ENCODE data around the gene TRAPPC12. TPM values are rescaled to one million over a fixed set of nuclear protein-coding genes. Genes with fewer than 3 reads are reported as not detected.
"Not testable (repeated sequence)": the region's sequence is repeated elsewhere in the genome, so short reads cannot be mapped to it uniquely, and the experiment has no call there.

Gene TRAPPC12
- total RNA-seq, 1 experiment from 2014 or later: 69.1 TPM

- Histone ChIP-seq H3K9ac (ENCODE audit: low read length) (no peak overlapping the region), H3K4me2 (ENCODE audit: low read depth, low read length, poor library complexity, severe bottlenecking) (no peak overlapping the region), H4K20me1 (ENCODE audit: insufficient read depth, low read depth, low read length) (no peaks in the 10 kb centered on the region), H3K27ac (ENCODE audit: low read length) (no peak overlapping the region), H3K79me2 (ENCODE audit: low read length) (no peaks in the 10 kb centered on the region), H3K4me3 (ENCODE audit: low read length) (no peak overlapping the region), H3K4me1 (ENCODE audit: low read length) (peaks cover 6% of the 10 kb centered on the region; the same call in 1 of the 2 replicates), H2AFZ (ENCODE audit: low read length) (no peak overlapping the region), H3K27me3 (ENCODE audit: low read length) (no peaks in the 10 kb centered on the region), H3K36me3 (ENCODE audit: insufficient read depth, low read length) (no peaks in the 10 kb centered on the region), H3K9me2 (replicated peaks; ENCODE audit: insufficient read depth, low read length) (no peaks in the 10 kb centered on the region), H3K9me3 (ENCODE audit: low read length) (no peaks in the 10 kb centered on the region)
- no peak for DNase-seq
Measured at GRCh38 chr2:3488855-3489763, 109.6 kb downstream of the TRAPPC12 start.

- Histone ChIP-seq H3K9ac (ENCODE audit: low read length) (no peak overlapping the region), H3K36me3 (ENCODE audit: insufficient read depth, low read length) (no peaks in the 10 kb centered on the region), H3K9me3 (ENCODE audit: low read length) (no peaks in the 10 kb centered on the region), H4K20me1 (ENCODE audit: insufficient read depth, low read depth, low read length) (no peaks in the 10 kb centered on the region), H3K27me3 (ENCODE audit: low read length) (no peaks in the 10 kb centered on the region), H3K4me1 (ENCODE audit: low read length) (peaks cover 6% of the 10 kb centered on the region; the same call in 1 of the 2 replicates), H3K4me3 (ENCODE audit: low read length) (no peak overlapping the region), H3K79me2 (ENCODE audit: low read length) (no peaks in the 10 kb centered on the region), H3K4me2 (ENCODE audit: low read depth, low read length, poor library complexity, severe bottlenecking) (no peak overlapping the region), H2AFZ (ENCODE audit: low read length) (no peak overlapping the region), H3K27ac (ENCODE audit: low read length) (no peak overlapping the region), H3K9me2 (replicated peaks; ENCODE audit: insufficient read depth, low read length) (no peaks in the 10 kb centered on the region)
- no peak for DNase-seq
Measured at GRCh38 chr2:3489764-3490115, 110.2 kb downstream of the TRAPPC12 start.

GRCh38 chr2:3490191-3491170 lies 111.0 kb downstream of the TRAPPC12 start:
- Histone ChIP-seq H3K9ac (ENCODE audit: low read length) (no peak overlapping the region), H3K27me3 (ENCODE audit: low read length) (no peaks in the 10 kb centered on the region), H2AFZ (ENCODE audit: low read length) (no peak overlapping the region), H3K4me3 (ENCODE audit: low read length) (no peak overlapping the region), H3K9me3 (ENCODE audit: low read length) (no peaks in the 10 kb centered on the region), H3K79me2 (ENCODE audit: low read length) (no peaks in the 10 kb centered on the region), H3K9me2 (replicated peaks; ENCODE audit: insufficient read depth, low read length) (no peaks in the 10 kb centered on the region), H3K4me1 (ENCODE audit: low read length) (peaks cover 6% of the 10 kb centered on the region; the same call in 1 of the 2 replicates), H4K20me1 (ENCODE audit: insufficient read depth, low read depth, low read length) (no peaks in the 10 kb centered on the region), H3K36me3 (ENCODE audit: insufficient read depth, low read length) (no peaks in the 10 kb centered on the region), H3K4me2 (ENCODE audit: low read depth, low read length, poor library complexity, severe bottlenecking) (no peak overlapping the region), H3K27ac (ENCODE audit: low read length) (no peak overlapping the region)
- DNase-seq: no peak

- H3K27ac ChIP-seq (ENCODE audit: low read length): no peak overlapping the region
- no peak overlapping the region for H2AFZ ChIP-seq (ENCODE audit: low read length)
- no peaks in the 10 kb centered on the region for H3K36me3 ChIP-seq (ENCODE audit: insufficient read depth, low read length)
- no peaks in the 10 kb centered on the region for H4K20me1 ChIP-seq (ENCODE audit: insufficient read depth, low read depth, low read length)
- no peaks in the 10 kb centered on the region for H3K79me2 ChIP-seq (ENCODE audit: low read length)
- H3K4me1 ChIP-seq (ENCODE audit: low read length): peaks cover 6% of the 10 kb centered on the region; the same call in 1 of the 2 replicates
- H3K4me2 ChIP-seq (ENCODE audit: low read depth, low read length, poor library complexity, severe bottlenecking): no peak overlapping the region
- no peaks in the 10 kb centered on the region for H3K9me2 ChIP-seq (replicated peaks; ENCODE audit: insufficient read depth, low read length)
- DNase-seq: no peak
- H3K27me3 ChIP-seq (ENCODE audit: low read length): no peaks in the 10 kb centered on the region
- H3K4me3 ChIP-seq (ENCODE audit: low read length): no peak overlapping the region
- H3K9me3 ChIP-seq (ENCODE audit: low read length): no peaks in the 10 kb centered on the region
- H3K9ac ChIP-seq (ENCODE audit: low read length): no peak overlapping the region
Measured at GRCh38 chr2:3491306-3491705, 111.8 kb downstream of the TRAPPC12 start.

- 0 out of 2 replicates have a peak, but pooled peaks cover under 1% of the 10 kb centered on the region for H3K36me3 ChIP-seq (ENCODE audit: insufficient read depth, low read length)
Measured at GRCh38 chr2:3491716-3492474, 112.4 kb downstream of the TRAPPC12 start.

GRCh38 chr2:3492475-3492787 lies 112.9 kb downstream of the TRAPPC12 start:
- not testable (repeated sequence) for H3K27me3 ChIP-seq (ENCODE audit: low read length)

More at GRCh38 chr2:3491716-3492474, 112.4 kb downstream of the TRAPPC12 start:
- peaks cover 6% of the 10 kb centered on the region; the same call in 1 of the 2 replicates for H3K4me1 ChIP-seq (ENCODE audit: low read length)
- no peak overlapping the region for H2AFZ ChIP-seq (ENCODE audit: low read length)
- H3K27me3 ChIP-seq (ENCODE audit: low read length): no peaks in the 10 kb centered on the region
- no peaks in the 10 kb centered on the region for H4K20me1 ChIP-seq (ENCODE audit: insufficient read depth, low read depth, low read length)
- no peaks in the 10 kb centered on the region for H3K79me2 ChIP-seq (ENCODE audit: low read length)
- H3K9me3 ChIP-seq (ENCODE audit: low read length): no peaks in the 10 kb centered on the region
- no peaks in the 10 kb centered on the region for H3K9me2 ChIP-seq (replicated peaks; ENCODE audit: insufficient read depth, low read length)
- no peak overlapping the region for H3K9ac ChIP-seq (ENCODE audit: low read length)
- H3K4me2 ChIP-seq (ENCODE audit: low read depth, low read length, poor library complexity, severe bottlenecking): no peak overlapping the region
- H3K27ac ChIP-seq (ENCODE audit: low read length): no peak overlapping the region
- no peak for DNase-seq
- no peak overlapping the region for H3K4me3 ChIP-seq (ENCODE audit: low read length)

GRCh38 chr2:3492951-3493614 lies 113.6 kb downstream of the TRAPPC12 start:
- no peak overlapping the region for H3K9ac ChIP-seq (ENCODE audit: low read length)
- no peaks in the 10 kb centered on the region for H3K27me3 ChIP-seq (ENCODE audit: low read length)
- no peaks in the 10 kb centered on the region for H3K9me3 ChIP-seq (ENCODE audit: low read length)
- H3K27ac ChIP-seq (ENCODE audit: low read length): no peak overlapping the region
- H3K4me2 ChIP-seq (ENCODE audit: low read depth, low read length, poor library complexity, severe bottlenecking): no peak overlapping the region
- no peak overlapping the region for H2AFZ ChIP-seq (ENCODE audit: low read length)
- H4K20me1 ChIP-seq (ENCODE audit: insufficient read depth, low read depth, low read length): no peaks in the 10 kb centered on the region
- no peak overlapping the region for H3K4me3 ChIP-seq (ENCODE audit: low read length)
- DNase-seq: no peak
- peaks cover 6% of the 10 kb centered on the region; the same call in 1 of the 2 replicates for H3K4me1 ChIP-seq (ENCODE audit: low read length)
- no peaks in the 10 kb centered on the region for H3K79me2 ChIP-seq (ENCODE audit: low read length)
- peaks cover 6% of the 10 kb centered on the region for H3K36me3 ChIP-seq (ENCODE audit: insufficient read depth, low read length)
- no peaks in the 10 kb centered on the region for H3K9me2 ChIP-seq (replicated peaks; ENCODE audit: insufficient read depth, low read length)

More at GRCh38 chr2:3492475-3492787, 112.9 kb downstream of the TRAPPC12 start:
- not testable (repeated sequence) for H3K9ac ChIP-seq (ENCODE audit: low read length); H3K4me2 ChIP-seq (ENCODE audit: low read depth, low read length, poor library complexity, severe bottlenecking); H3K36me3 ChIP-seq (ENCODE audit: insufficient read depth, low read length); H3K4me3 ChIP-seq (ENCODE audit: low read length); H3K9me3 ChIP-seq (ENCODE audit: low read length); H3K9me2 ChIP-seq (replicated peaks; ENCODE audit: insufficient read depth, low read length); DNase-seq; H3K79me2 ChIP-seq (ENCODE audit: low read length); H3K27ac ChIP-seq (ENCODE audit: low read length); H3K4me1 ChIP-seq (ENCODE audit: low read length); H2AFZ ChIP-seq (ENCODE audit: low read length); H4K20me1 ChIP-seq (ENCODE audit: insufficient read depth, low read depth, low read length)

All from Karpas-422 (cell line).